Measurements from ENCODE around the gene AKAP9.
"Not testable (repeated sequence)": the region's sequence is repeated elsewhere in the genome, so short reads cannot be mapped to it uniquely, and the experiment has no call there.

Gene AKAP9

GRCh38 chr7:91946549-91946948 lies 5.9 kb downstream of the AKAP9 start:
- no peak for DNase-seq

GRCh38 chr7:91947948-91948347 lies 7.3 kb downstream of the AKAP9 start:
- no peak for DNase-seq

- no peak for DNase-seq
Observed at GRCh38 chr7:91949221-91950009, 8.8 kb downstream of the AKAP9 start.

GRCh38 chr7:91953618-91954017 lies 13.0 kb downstream of the AKAP9 start:
- DNase-seq: no peak

DNA sequence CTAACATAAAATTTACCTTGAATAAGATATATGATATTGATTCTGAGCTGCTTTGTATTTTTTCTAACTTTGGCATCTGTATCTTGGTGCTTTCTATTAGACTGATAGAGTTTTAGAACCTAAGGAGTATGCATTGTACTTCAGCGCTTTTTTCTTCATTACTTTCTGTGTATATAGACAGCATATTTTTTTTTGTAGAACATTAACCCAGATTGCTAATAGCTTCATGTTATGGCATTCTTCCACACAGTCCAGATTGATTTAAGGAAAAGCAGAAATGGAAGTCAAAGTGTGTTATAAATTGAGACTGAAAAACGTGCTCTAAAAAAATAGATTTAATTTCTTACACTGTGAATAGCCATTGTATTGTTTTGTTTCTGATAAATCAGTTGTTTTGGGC lies 15.8 kb downstream of the AKAP9 start:
- DNase-seq: not testable (repeated sequence)

DNA sequence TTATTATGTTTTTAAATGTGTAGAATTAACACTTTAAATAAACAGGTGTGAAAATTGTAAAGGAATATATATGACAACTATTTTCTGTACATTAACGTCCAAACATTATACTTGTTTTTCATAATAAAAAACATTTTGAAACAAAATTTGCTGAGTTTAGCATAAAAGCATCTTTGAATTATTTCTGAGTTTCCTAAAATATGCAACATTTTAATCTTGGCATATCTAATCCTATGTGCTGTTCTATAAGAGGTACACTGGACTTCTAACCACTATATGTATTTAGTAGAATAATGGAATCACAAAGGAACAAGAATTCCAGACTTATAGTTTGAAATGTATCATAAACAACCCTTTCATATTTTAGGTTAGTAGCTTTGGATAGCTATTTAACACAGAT lies 16.6 kb downstream of the AKAP9 start:
- DNase-seq: no peak

GRCh38 chr7:91957823-91958222 lies 17.2 kb downstream of the AKAP9 start:
- no peak for DNase-seq

DNA sequence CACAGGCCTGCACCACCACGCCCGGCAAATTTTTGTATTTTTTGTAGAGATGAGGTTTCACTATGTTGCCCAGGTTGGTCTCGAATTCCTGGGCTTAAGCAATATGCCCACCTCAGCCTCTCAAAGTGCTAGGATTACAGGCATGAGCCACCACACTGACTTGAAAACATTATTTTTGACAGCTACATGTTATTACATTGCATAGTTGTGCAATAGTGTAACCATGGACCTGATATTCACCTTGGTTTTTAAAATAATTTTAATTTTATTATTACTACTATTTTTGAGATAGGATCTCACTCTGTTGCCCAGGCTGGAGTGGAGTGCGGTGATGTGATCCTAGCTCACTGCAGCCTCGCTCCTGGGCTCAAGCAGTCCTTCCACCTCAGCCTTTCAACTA lies 18.4 kb downstream of the AKAP9 start:
- DNase-seq: no peak

DNA sequence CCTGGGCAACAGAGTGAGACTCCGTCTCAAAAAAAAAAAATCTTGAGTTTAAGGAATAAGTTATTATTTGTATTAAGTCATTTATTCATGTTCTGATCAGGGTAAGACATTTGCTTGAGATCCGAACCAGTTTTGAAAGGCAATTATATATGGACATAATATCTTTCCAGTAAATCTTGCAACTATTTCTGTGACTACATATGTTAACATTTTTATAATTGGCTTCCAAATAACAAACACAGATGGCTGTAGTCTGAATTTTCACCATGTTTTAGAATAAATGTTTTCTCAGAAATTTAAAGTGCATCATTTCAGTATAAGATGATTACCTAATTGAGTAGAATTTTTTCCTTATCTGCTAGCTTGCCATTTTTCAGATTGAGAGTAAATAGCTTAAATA lies 21.2 kb downstream of the AKAP9 start:
- no peak for DNase-seq

DNA sequence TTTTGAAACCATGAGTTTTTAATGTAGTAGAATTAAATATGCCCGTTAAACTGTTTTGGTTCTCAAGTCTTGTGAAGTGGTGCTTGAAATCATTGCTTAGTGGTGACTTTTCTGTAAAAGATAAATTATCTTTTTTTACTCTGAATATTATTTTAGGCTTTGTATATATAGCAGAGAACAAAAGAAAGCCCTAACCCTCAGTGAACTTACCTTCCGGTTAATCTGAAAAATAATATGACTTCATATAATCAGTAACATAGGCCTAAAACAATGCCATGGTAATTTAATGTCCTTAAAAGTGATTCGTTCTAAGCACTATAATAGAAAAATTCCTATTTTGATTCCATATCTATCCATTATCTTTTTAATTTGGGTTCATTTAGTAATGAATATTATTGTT lies 21.8 kb downstream of the AKAP9 start:
- DNase-seq: no peak

GRCh38 chr7:91967513-91967912 lies 26.9 kb downstream of the AKAP9 start:
- not testable (repeated sequence) for DNase-seq

GRCh38 chr7:91973639-91974038 lies 33.0 kb downstream of the AKAP9 start:
- no peak for DNase-seq

GRCh38 chr7:91974066-91974465 lies 33.4 kb downstream of the AKAP9 start:
- no peak for DNase-seq

DNA sequence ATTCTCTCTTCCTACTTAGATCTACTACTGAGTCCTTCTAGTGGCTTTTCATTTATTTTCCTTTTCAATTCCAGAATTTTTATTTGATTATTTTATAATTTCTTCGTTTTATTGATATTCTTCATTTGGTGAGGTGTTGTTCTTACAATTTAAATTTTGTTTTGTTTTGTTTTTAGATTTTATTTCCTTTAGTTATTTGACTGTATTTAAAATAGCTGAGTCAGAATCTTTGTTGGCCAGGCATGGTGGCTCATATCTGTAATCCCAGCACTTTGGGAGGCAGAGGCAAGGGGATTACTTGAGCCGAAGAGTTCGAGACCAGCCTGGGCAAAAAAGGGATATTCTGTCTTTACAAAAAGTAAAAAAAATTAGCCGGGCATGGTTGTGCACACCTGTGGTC lies 36.1 kb downstream of the AKAP9 start:
- no peak for DNase-seq

DNA sequence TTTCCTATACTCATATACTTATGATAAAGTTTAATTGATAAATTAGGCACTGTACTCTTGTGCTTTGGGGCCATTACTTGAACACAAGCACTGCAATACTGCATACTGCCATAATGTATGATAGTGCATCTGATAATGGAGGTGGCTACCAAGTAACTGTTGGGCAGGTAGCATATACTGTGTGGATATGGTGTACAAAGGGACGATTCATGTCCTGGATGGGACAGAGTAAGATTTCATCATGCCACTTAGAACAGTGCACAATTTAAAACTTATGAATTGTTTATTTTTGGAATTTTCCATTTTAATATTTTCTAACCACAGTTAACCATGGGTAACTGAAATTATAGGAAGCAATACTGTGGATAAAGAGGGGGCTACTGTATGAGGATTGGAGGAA lies 38.9 kb downstream of the AKAP9 start:
- DNase-seq: no peak

GRCh38 chr7:91982352-91982751 lies 41.7 kb downstream of the AKAP9 start:
- DNase-seq: not testable (repeated sequence)

- DNase-seq: no peak
Observed at GRCh38 chr7:91988213-91988612, 47.6 kb downstream of the AKAP9 start.

GRCh38 chr7:91993976-91994375 lies 53.3 kb downstream of the AKAP9 start:
- no peak for DNase-seq

- no peak for DNase-seq
Observed at GRCh38 chr7:91995391-91996105, 54.9 kb downstream of the AKAP9 start.

DNA sequence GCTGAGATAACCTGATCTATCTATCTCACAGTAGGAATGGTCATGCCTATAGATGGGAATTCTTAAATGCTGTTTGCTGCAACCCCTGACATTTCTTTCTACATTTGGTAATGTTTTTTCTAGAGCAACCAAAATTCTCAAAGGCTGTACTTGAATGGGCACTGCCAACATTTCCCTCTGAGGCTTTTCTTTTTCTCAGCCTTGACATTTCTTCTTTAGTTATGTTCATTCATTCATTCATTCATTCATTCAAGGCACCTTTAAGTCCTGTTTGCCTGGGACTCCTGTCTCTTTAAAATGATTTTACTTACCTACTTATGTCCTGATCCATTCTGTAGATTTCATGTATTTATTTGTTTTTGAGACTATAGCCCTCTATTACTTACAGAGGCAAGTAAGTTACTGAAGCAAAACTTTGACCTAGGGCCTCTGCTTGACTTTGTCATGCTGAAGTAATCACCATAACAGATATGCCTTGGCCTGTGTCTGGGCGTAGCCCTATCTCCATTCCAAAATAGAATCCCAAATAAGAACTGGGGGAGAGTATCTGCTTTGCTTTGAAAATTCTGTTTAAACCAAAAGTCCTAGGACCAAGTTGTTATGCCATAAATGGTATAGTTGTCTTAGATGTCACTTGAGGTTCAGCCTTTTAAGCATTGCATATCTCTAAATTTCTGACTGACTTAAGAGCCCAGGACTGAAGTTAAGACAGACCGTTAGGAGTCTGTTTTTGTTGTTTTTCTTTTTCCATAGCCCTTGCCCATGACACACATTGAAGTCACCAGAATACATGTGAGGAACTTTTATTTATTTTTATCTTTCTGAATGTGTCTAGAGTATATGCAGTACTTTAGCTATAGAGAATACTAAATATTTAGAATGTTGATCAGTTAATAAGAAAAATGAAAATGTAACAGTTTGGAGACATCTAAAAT lies 59.2 kb downstream of the AKAP9 start:
- DNase-seq: no peak

- no peak for DNase-seq
Observed at GRCh38 chr7:92002720-92003119, 62.1 kb downstream of the AKAP9 start.

DNA sequence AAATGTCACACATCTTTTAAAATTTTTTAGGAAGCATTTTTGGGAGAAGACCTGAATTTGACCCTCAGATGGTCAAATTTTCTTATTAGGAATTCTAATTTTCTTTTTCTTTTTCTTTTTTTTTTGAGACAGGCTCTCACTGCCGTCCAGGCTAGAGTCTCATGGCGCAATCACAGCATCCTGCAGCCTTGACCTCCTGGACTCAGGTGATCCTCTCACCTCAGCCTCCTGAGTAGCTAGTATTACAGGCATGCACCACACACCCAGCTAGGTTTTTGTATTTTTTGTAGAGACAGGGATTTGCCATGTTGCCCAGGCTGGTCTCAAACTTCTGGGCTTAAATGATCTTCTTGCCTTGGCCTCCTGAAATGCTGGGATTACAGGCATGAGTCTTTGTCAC lies 65.4 kb downstream of the AKAP9 start:
- no peak for DNase-seq

DNA sequence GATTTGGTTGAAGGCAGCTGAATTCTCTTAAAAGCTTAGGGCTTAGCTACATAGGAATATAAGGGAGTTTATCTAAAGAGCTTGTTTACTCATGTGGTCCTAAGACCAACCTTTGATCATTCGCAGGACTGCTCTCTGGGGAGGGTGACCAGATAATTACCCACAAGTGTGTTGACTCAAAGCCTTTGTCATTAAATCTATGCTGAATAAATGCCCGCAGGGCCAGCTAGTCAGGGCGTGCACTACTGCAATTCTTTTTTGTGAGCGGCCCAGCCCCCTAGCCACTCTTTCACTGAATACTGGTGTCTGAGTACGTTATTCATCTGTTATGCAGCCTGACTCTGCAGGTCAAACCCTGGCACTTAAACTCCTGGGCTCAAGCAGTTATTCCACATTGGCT lies 69.6 kb downstream of the AKAP9 start:
- DNase-seq: no peak

All from NCI-H526 treated with DMSO at 0.1 percent for 48 hours (cell line).